ENCODE data around the gene COPS6. TPM values are rescaled to one million over a fixed set of nuclear protein-coding genes. Genes with fewer than 3 reads are reported as not detected.
A peak's percentile ranks its signal among the peaks of the same experiment; 100 is the strongest.

COPS6 gene
- polyA plus RNA-seq, 4 donors: 76.7 to 92.0 (median 85.6) TPM

DNA sequence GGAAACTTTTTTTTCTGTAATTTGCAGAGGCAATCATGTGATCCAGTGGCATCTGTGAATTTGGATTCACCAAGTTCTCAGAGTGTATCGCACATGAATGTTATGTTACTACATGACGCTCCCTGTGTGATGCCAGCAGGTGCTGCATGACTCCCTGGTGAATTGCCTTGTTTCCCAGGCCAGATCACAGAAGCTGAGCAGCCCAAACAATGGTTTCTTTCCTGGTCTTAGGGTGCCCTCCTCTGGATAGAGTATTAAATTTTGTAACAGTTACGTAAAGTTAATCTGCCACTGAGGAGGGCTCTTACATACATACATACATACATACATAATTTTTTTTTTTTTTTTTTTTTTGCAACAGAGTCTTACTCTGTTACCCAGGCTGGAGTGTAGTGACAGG lies 35.6 kb upstream of the COPS6 start:
- H3K36me3 ChIP-seq (ENCODE audit: control insufficient read depth in 3 of 3, insufficient read depth in 2 of 3, low read depth in 1 of 3, low read length in 3 of 3): peaks cover 2 to 29% (median 2%) of the 10 kb centered on the region in 3 donors
- no peaks in the 10 kb centered on the region for H3K9me3 ChIP-seq (ENCODE audit: control insufficient read depth in 2 of 2, insufficient read depth in 1 of 2, low read depth in 1 of 2, low read length in 1 of 2)
- H3K4me3 ChIP-seq (ENCODE audit: low read depth in 1 of 3, low read length in 3 of 3): no peak overlapping the region
- DNase-seq (peak; percentile 82 to 83), FAIRE-seq (no peak)
- no peak overlapping the region for H3K27ac ChIP-seq (ENCODE audit: low read depth in 1 of 3, low read length in 2 of 3)
- no peaks in the 10 kb centered on the region for H3K27me3 ChIP-seq (ENCODE audit: control insufficient read depth in 3 of 3, insufficient read depth in 3 of 3, low read length in 3 of 3)
- 11 to 42% (median 34%) methylated on average over 3 of the region's 3 CpGs for WGBS, 3 donors
- H3K4me1 ChIP-seq (ENCODE audit: control insufficient read depth in 3 of 3, insufficient read depth in 2 of 3, low read depth in 1 of 3, low read length in 2 of 3): peaks cover 0 to 11% (median 4%) of the 10 kb centered on the region in 3 donors

- Histone ChIP-seq H3K4me1 (ENCODE audit: control insufficient read depth in 3 of 3, insufficient read depth in 2 of 3, low read depth in 1 of 3, low read length in 2 of 3) (no peaks in the 10 kb centered on the region), H3K4me3 (ENCODE audit: low read depth in 1 of 3, low read length in 3 of 3) (no peak overlapping the region), H3K27me3 (ENCODE audit: control insufficient read depth in 3 of 3, insufficient read depth in 3 of 3, low read length in 3 of 3) (no peaks in the 10 kb centered on the region), H3K9me3 (ENCODE audit: control insufficient read depth in 2 of 2, insufficient read depth in 1 of 2, low read depth in 1 of 2, low read length in 1 of 2) (no peaks in the 10 kb centered on the region), H3K36me3 (ENCODE audit: control insufficient read depth in 3 of 3, insufficient read depth in 2 of 3, low read depth in 1 of 3, low read length in 3 of 3) (peaks cover 4 to 48% (median 4%) of the 10 kb centered on the region in 3 donors), H3K27ac (ENCODE audit: low read depth in 1 of 3, low read length in 2 of 3) (no peak overlapping the region)
- FAIRE-seq (no peak), DNase-seq (no peak)
- 95% methylated on average over 10 of the region's 10 CpGs for WGBS, 3 donors
Observed at GRCh38 chr7:100057006-100057405, 31.8 kb upstream of the COPS6 start.

DNA sequence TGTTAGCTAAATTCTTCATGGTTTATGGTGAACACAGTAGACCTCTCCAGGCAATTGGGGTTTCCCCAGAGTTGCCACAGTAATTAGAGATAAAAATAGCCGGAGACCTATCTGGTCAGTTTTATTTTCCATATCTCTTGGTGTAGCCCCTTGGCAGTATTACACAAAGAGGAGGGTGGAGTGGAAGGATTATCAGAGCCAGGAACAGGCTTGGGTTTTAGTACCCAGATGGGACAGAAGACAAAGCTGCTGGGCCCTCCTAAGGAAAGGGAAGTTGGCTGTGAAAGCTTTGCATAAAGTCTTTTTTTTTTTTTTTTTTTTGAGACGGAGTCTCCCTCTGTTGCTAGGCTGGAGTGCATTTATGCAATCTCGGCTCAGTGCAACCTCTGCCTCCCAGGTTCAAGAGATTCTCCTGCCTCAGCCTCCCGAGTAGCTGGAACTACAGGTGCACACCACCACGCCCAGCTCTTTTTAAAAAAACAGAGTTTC lies 29.5 kb upstream of the COPS6 start:
- peaks cover 4 to 55% (median 8%) of the 10 kb centered on the region in 3 donors for H3K36me3 ChIP-seq (ENCODE audit: control insufficient read depth in 3 of 3, insufficient read depth in 2 of 3, low read depth in 1 of 3, low read length in 3 of 3)
- 86 to 92% (median 88%) methylated on average over 5 of the region's 5 CpGs for WGBS, 3 donors
- DNase-seq (no peak), FAIRE-seq (no peak)
- H3K27ac ChIP-seq (ENCODE audit: low read depth in 1 of 3, low read length in 2 of 3): no peak overlapping the region
- H3K4me3 ChIP-seq (ENCODE audit: low read depth in 1 of 3, low read length in 3 of 3): no peak overlapping the region
- H3K27me3 ChIP-seq (ENCODE audit: control insufficient read depth in 3 of 3, insufficient read depth in 3 of 3, low read length in 3 of 3): no peaks in the 10 kb centered on the region
- H3K4me1 ChIP-seq (ENCODE audit: control insufficient read depth in 3 of 3, insufficient read depth in 2 of 3, low read depth in 1 of 3, low read length in 2 of 3): no peaks in the 10 kb centered on the region
- H3K9me3 ChIP-seq (ENCODE audit: control insufficient read depth in 2 of 2, insufficient read depth in 1 of 2, low read depth in 1 of 2, low read length in 1 of 2): no peaks in the 10 kb centered on the region

GRCh38 chr7:100061518-100062193 lies 27.1 kb upstream of the COPS6 start:
- H3K4me1 ChIP-seq (ENCODE audit: control insufficient read depth in 3 of 3, insufficient read depth in 2 of 3, low read depth in 1 of 3, low read length in 2 of 3): no peaks in the 10 kb centered on the region
- DNase-seq: no peak
- no peak overlapping the region for H3K27ac ChIP-seq (ENCODE audit: low read depth in 1 of 3, low read length in 2 of 3)
- H3K27me3 ChIP-seq (ENCODE audit: control insufficient read depth in 3 of 3, insufficient read depth in 3 of 3, low read length in 3 of 3): no peaks in the 10 kb centered on the region
- peaks cover 4 to 67% (median 8%) of the 10 kb centered on the region in 3 donors for H3K36me3 ChIP-seq (ENCODE audit: control insufficient read depth in 3 of 3, insufficient read depth in 2 of 3, low read depth in 1 of 3, low read length in 3 of 3)
- FAIRE-seq: no peak
- 91 to 95% (median 92%) methylated on average over 11 of the region's 11 CpGs for WGBS, 3 donors
- no peak overlapping the region for H3K4me3 ChIP-seq (ENCODE audit: low read depth in 1 of 3, low read length in 3 of 3)
- no peaks in the 10 kb centered on the region for H3K9me3 ChIP-seq (ENCODE audit: control insufficient read depth in 2 of 2, insufficient read depth in 1 of 2, low read depth in 1 of 2, low read length in 1 of 2)

- WGBS, 3 donors: 94 to 95% (median 95%) methylated on average over 4 of the region's 4 CpGs
- no peak for FAIRE-seq
Observed at GRCh38 chr7:100063376-100063775, 25.4 kb upstream of the COPS6 start.

GRCh38 chr7:100064162-100064561 lies 24.6 kb upstream of the COPS6 start:
- H3K36me3 ChIP-seq (ENCODE audit: control insufficient read depth in 3 of 3, insufficient read depth in 2 of 3, low read depth in 1 of 3, low read length in 3 of 3): peaks cover 2 to 62% (median 4%) of the 10 kb centered on the region in 3 donors
- peaks cover 0 to 3% of the 10 kb centered on the region in 2 donors for H3K9me3 ChIP-seq (ENCODE audit: control insufficient read depth in 2 of 2, insufficient read depth in 1 of 2, low read depth in 1 of 2, low read length in 1 of 2)
- no peak overlapping the region for H3K27ac ChIP-seq (ENCODE audit: low read depth in 1 of 3, low read length in 2 of 3)
- no peaks in the 10 kb centered on the region for H3K4me1 ChIP-seq (ENCODE audit: control insufficient read depth in 3 of 3, insufficient read depth in 2 of 3, low read depth in 1 of 3, low read length in 2 of 3)
- 93 to 96% (median 95%) methylated on average over 9 of the region's 9 CpGs for WGBS, 3 donors
- H3K27me3 ChIP-seq (ENCODE audit: control insufficient read depth in 3 of 3, insufficient read depth in 3 of 3, low read length in 3 of 3): no peaks in the 10 kb centered on the region
- no peak overlapping the region for H3K4me3 ChIP-seq (ENCODE audit: low read depth in 1 of 3, low read length in 3 of 3)
- no peak for FAIRE-seq
- DNase-seq: no peak

More at GRCh38 chr7:100063376-100063775, 25.4 kb upstream of the COPS6 start:
- no peak overlapping the region for H3K27ac ChIP-seq (ENCODE audit: low read depth in 1 of 3, low read length in 2 of 3)
- H3K4me1 ChIP-seq (ENCODE audit: control insufficient read depth in 3 of 3, insufficient read depth in 2 of 3, low read depth in 1 of 3, low read length in 2 of 3): no peaks in the 10 kb centered on the region
- no peak for DNase-seq
- no peak overlapping the region for H3K4me3 ChIP-seq (ENCODE audit: low read depth in 1 of 3, low read length in 3 of 3)
- no peaks in the 10 kb centered on the region for H3K27me3 ChIP-seq (ENCODE audit: control insufficient read depth in 3 of 3, insufficient read depth in 3 of 3, low read length in 3 of 3)
- H3K9me3 ChIP-seq (ENCODE audit: control insufficient read depth in 2 of 2, insufficient read depth in 1 of 2, low read depth in 1 of 2, low read length in 1 of 2): no peaks in the 10 kb centered on the region
- H3K36me3 ChIP-seq (ENCODE audit: control insufficient read depth in 3 of 3, insufficient read depth in 2 of 3, low read depth in 1 of 3, low read length in 3 of 3): peaks cover 2 to 58% (median 6%) of the 10 kb centered on the region in 3 donors

DNA sequence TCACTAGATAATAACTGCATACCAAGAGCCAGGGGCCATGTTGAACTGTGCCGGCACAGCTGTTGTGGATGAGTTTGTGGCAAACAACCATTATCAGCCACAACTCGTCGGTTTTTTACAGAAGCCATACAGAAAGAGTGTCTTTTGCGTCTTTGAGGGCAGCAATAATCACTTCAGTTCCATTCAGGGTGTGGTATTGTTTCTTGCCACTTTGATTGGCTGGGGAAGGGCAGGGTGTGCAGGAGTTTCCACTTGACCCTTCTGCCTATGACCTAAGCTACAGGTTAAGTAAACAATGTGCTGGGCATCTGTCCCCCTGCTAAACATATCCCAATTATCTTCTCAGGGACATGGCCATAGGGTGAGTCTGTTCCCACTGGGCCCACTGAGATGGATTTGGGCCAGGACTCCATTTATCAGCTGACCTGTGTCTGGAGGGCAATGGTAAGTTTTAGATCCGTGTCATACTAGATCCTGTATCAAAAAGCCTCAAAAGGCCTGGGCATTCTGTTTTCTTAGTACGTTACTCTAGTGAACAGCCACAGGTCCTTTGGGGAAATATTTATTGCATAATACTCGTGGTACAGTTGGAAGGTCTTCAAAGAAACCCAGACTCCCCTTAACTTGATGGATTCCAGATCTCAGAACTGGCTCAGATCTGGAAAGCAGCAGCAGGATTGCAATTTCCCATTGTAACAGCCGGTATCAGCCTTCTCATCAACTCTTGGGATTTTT lies 23.1 kb upstream of the COPS6 start:
- no peak overlapping the region for H3K4me3 ChIP-seq (ENCODE audit: low read depth in 1 of 3, low read length in 3 of 3)
- DNase-seq (no peak), FAIRE-seq (no peak)
- H3K36me3 ChIP-seq (ENCODE audit: control insufficient read depth in 3 of 3, insufficient read depth in 2 of 3, low read depth in 1 of 3, low read length in 3 of 3): peaks cover 2 to 71% (median 12%) of the 10 kb centered on the region in 3 donors
- peaks cover 0 to 17% of the 10 kb centered on the region in 2 donors for H3K9me3 ChIP-seq (ENCODE audit: control insufficient read depth in 2 of 2, insufficient read depth in 1 of 2, low read depth in 1 of 2, low read length in 1 of 2)
- H3K4me1 ChIP-seq (ENCODE audit: control insufficient read depth in 3 of 3, insufficient read depth in 2 of 3, low read depth in 1 of 3, low read length in 2 of 3): no peaks in the 10 kb centered on the region
- H3K27ac ChIP-seq (ENCODE audit: low read depth in 1 of 3, low read length in 2 of 3): peak overlapping the region in 2 of 3 donors; percentile 11 to 19
- 53 to 82% (median 80%) methylated on average over 8 of the region's 8 CpGs for WGBS, 3 donors
- H3K27me3 ChIP-seq (ENCODE audit: control insufficient read depth in 3 of 3, insufficient read depth in 3 of 3, low read length in 3 of 3): no peaks in the 10 kb centered on the region

- Histone ChIP-seq H3K4me1 (ENCODE audit: control insufficient read depth in 3 of 3, insufficient read depth in 2 of 3, low read depth in 1 of 3, low read length in 2 of 3) (no peaks in the 10 kb centered on the region), H3K9me3 (ENCODE audit: control insufficient read depth in 2 of 2, insufficient read depth in 1 of 2, low read depth in 1 of 2, low read length in 1 of 2) (peaks cover 2 to 31% of the 10 kb centered on the region in 2 donors), H3K27ac (ENCODE audit: low read depth in 1 of 3, low read length in 2 of 3) (no peak overlapping the region), H3K4me3 (ENCODE audit: low read depth in 1 of 3, low read length in 3 of 3) (no peak overlapping the region), H3K27me3 (ENCODE audit: control insufficient read depth in 3 of 3, insufficient read depth in 3 of 3, low read length in 3 of 3) (no peaks in the 10 kb centered on the region), H3K36me3 (ENCODE audit: control insufficient read depth in 3 of 3, insufficient read depth in 2 of 3, low read depth in 1 of 3, low read length in 3 of 3) (peaks cover 14 to 73% (median 26%) of the 10 kb centered on the region in 3 donors)
- DNase-seq (no peak), FAIRE-seq (no peak)
- WGBS, 3 donors: 89 to 94% (median 91%) methylated on average over 7 of the region's 7 CpGs
Observed at GRCh38 chr7:100066953-100067352, 21.8 kb upstream of the COPS6 start.

Data from small intestine (tissue), 7 donors.